HEK293T (cell line): Measurements from ENCODE around the gene ELAPOR1.

Experiments
- CTCF ChIA-PET: fragments of 350-600 bp; formaldehyde crosslinking; extraction: SDS; loops from one replicate; lab custom pipeline; 2021; ENCODE audit warnings: antibody characterized with exemption, inconsistent platforms; lab: Yijun Ruan, JAX
- POLR2A ChIA-PET: fragments of 350-600 bp; formaldehyde crosslinking; extraction: SDS; loops from one replicate; lab custom pipeline; 2020; ENCODE audit warnings: antibody characterized with exemption, inconsistent platforms; lab: Yijun Ruan, JAX
- DNase-seq: peaks from one replicate; pipeline ENCODE4 v3.0.0; 2012; ENCODE audit warnings: mixed read lengths; ENCODE audit errors: extremely low spot score
- ARNT ChIP-seq: fragments of 450-650 bp; IDR thresholded peaks from 2 replicates; pipeline ENCODE4 v1.6.1; 2017; ENCODE audit warnings: mild to moderate bottlenecking
- BHLHE40 ChIP-seq: fragments of 450-650 bp; IDR thresholded peaks from 2 replicates; pipeline ENCODE4 v1.6.1; 2016; ENCODE audit warnings: mild to moderate bottlenecking, moderate library complexity, borderline replicate concordance
- CTBP1 ChIP-seq: fragments of 450-650 bp; IDR thresholded peaks from 2 replicates; pipeline ENCODE4 v1.6.1; 2016; ENCODE audit warnings: borderline replicate concordance
- ELF4 ChIP-seq: fragments of 450-650 bp; IDR thresholded peaks from 2 replicates; pipeline ENCODE4 v1.6.1; 2017; ENCODE audit warnings: antibody characterized with exemption
- FOXA1 ChIP-seq: fragments of 450-650 bp; IDR thresholded peaks from 2 replicates; pipeline ENCODE4 v1.6.1; 2016; ENCODE audit warnings: mild to moderate bottlenecking
- FOXK2 ChIP-seq: fragments of 450-650 bp; IDR thresholded peaks from 2 replicates; pipeline ENCODE4 v1.6.1; 2016; ENCODE audit warnings: mild to moderate bottlenecking
- FOXM1 ChIP-seq: fragments of 450-650 bp; IDR thresholded peaks from 2 replicates; pipeline ENCODE4 v1.6.1; 2017; ENCODE audit warnings: mild to moderate bottlenecking, borderline replicate concordance
- HDGF ChIP-seq: fragments of 450-650 bp; IDR thresholded peaks from 2 replicates; pipeline ENCODE4 v1.6.1; 2017; ENCODE audit warnings: antibody characterized with exemption, borderline replicate concordance
- L3MBTL2 ChIP-seq: fragments of 450-650 bp; conservative IDR thresholded peaks from 2 replicates; pipeline ENCODE4 v1.6.1; 2016; ENCODE audit warnings: mild to moderate bottlenecking
- LEF1 ChIP-seq: fragments of 450-650 bp; IDR thresholded peaks from 2 replicates; pipeline ENCODE4 v1.6.1; 2017; ENCODE audit warnings: mild to moderate bottlenecking, borderline replicate concordance
- NFRKB ChIP-seq: fragments of 450-650 bp; IDR thresholded peaks from 2 replicates; pipeline ENCODE4 v1.6.1; 2016; ENCODE audit warnings: mild to moderate bottlenecking, moderate library complexity
- SP1 ChIP-seq: fragments of 450-650 bp; IDR thresholded peaks from 2 replicates; pipeline ENCODE4 v1.6.1; 2017
- SUZ12 ChIP-seq: fragments of 450-650 bp; IDR thresholded peaks from 2 replicates; pipeline ENCODE4 v1.6.1; 2016; ENCODE audit warnings: mild to moderate bottlenecking
- TARDBP ChIP-seq: fragments of 450-650 bp; IDR thresholded peaks from 2 replicates; pipeline ENCODE4 v1.6.1; 2016
- ZNF384 ChIP-seq: fragments of 450-650 bp; IDR thresholded peaks from 2 replicates; pipeline ENCODE4 v1.6.1; 2016
- TF ChIP-seq, protein P1 (sequence below): fragments of 450-650 bp; IDR thresholded peaks from 2 replicates; pipeline ENCODE4 v1.6.1; 2016

Gene ELAPOR1

DNA sequence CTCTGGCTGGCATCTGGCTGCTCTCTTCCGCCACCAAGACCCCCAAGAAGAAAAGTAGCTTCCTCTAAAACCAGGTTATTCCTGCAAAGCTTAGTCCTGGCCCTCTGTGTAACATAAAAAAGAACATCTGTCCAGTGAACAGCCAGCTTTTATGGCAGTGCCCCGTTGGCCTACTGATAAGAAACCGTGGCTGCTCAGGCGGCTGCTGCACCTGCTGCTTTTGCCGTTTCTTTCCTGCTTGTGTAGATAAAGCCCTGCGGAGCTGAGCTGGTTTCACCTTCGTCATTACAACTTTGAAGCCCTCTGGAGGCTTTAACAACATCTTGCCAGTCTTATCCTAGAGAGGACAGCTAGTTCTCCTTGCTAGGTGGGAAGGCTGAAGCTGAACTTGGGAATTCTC, 20.5 kb downstream of the ELAPOR1 start:
- no peak for TF ChIP-seq HDGF
- TF ChIP-seq FOXM1, result no peak
- no peak for TF ChIP-seq LEF1
- TF ChIP-seq ARNT, result no peak
- no peak for TF ChIP-seq CTBP1
- TF ChIP-seq ELF4, result no peak
- no peak for TF ChIP-seq NFRKB
- no peak for TF ChIP-seq L3MBTL2
- DNase-seq, result no peak
- ChIA-PET POLR2A (interaction anchor here (1.4 to 1.9 kb wide), 2 partner anchors 34 to 79 kb away, joined by 3 to 11 read pairs; partner anchors contain the start of gene SARS1), CTCF (interaction anchor here (0.6 to 5.8 kb wide), 2 partner anchors 22 to 26 kb away, joined by 3 to 24 read pairs; a partner anchor contains a TSS)

DNA sequence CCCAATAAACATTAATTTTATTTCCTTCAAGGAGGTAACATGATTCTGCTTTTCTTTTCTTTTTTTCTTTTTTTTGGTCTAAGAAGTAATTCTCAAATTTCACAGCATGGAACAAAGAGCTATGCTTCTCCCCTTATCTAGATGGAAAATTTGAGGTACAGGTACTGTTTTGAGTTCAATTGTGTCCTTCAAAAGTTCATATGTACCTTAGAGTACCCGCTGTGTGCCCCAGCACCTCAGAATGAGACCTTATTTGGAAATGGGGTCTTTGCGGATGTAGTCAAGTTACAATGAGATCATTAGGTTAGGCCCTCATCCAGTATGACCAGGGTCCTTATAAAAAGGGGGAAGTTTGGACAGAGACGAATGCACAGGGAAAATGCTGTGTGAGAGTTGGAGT, 22.0 kb downstream of the ELAPOR1 start:
- TF ChIP-seq HDGF, result no peak
- TF ChIP-seq FOXK2, result no peak
- no peak for TF ChIP-seq SUZ12
- TF ChIP-seq L3MBTL2, result no peak
- TF ChIP-seq TARDBP, result no peak
- TF ChIP-seq ARNT, result no peak
- TF ChIP-seq ELF4, result no peak
- TF ChIP-seq SP1, result no peak
- no peak for TF ChIP-seq CTBP1
- no peak for TF ChIP-seq NFRKB
- TF ChIP-seq, protein P1, sequence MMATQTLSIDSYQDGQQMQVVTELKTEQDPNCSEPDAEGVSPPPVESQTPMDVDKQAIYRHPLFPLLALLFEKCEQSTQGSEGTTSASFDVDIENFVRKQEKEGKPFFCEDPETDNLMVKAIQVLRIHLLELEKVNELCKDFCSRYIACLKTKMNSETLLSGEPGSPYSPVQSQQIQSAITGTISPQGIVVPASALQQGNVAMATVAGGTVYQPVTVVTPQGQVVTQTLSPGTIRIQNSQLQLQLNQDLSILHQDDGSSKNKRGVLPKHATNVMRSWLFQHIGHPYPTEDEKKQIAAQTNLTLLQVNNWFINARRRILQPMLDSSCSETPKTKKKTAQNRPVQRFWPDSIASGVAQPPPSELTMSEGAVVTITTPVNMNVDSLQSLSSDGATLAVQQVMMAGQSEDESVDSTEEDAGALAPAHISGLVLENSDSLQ, result no peak
- no peak for TF ChIP-seq BHLHE40
- TF ChIP-seq LEF1, result no peak
- no peak for TF ChIP-seq ZNF384
- POLR2A ChIA-PET, result interaction anchor here (1.4 kb wide), 1 partner anchor 77 kb away, joined by 3 read pairs; the partner anchor contains the start of gene SARS1
- no peak for DNase-seq

DNA sequence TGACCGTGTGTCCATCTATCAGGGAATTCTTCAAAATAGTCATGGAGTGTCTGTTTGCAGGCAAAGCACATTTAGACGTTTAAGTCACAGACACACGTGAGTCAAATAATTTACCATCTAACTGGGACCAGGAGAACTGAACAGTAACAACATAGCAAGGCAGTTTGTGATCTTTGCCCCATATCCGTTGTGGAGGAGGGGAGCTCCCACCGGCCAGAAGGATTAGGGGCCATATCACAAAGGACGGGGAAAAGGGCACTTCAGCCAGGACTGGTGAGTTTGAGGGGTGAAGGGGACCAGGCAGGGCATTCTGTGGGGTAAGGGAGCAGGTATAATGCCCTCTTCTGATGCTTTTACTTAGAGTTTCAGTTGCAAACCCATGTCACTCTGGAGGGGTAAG, 22.9 kb downstream of the ELAPOR1 start:
- ChIA-PET POLR2A (no interaction called here), CTCF (no interaction called here)
- DNase-seq, result no peak
- TF ChIP-seq TARDBP, result no peak
- TF ChIP-seq CTBP1, result no peak
- TF ChIP-seq FOXK2, result no peak
- TF ChIP-seq ZNF384, result no peak
- no peak for TF ChIP-seq HDGF
- TF ChIP-seq BHLHE40, result no peak
- no peak for TF ChIP-seq ARNT
- no peak for TF ChIP-seq LEF1
- TF ChIP-seq SP1, result no peak
- no peak for TF ChIP-seq ELF4
- TF ChIP-seq, protein P1, result no peak
- no peak for TF ChIP-seq FOXM1
- TF ChIP-seq L3MBTL2, result no peak
- TF ChIP-seq FOXA1, result no peak

More for the DNA sequence above, 22.0 kb downstream of the ELAPOR1 start:
- CTCF ChIA-PET, result interaction anchor here (0.7 to 5.8 kb wide), 2 partner anchors 23 to 37 kb away, joined by 3 to 24 read pairs; a partner anchor contains a TSS

DNA sequence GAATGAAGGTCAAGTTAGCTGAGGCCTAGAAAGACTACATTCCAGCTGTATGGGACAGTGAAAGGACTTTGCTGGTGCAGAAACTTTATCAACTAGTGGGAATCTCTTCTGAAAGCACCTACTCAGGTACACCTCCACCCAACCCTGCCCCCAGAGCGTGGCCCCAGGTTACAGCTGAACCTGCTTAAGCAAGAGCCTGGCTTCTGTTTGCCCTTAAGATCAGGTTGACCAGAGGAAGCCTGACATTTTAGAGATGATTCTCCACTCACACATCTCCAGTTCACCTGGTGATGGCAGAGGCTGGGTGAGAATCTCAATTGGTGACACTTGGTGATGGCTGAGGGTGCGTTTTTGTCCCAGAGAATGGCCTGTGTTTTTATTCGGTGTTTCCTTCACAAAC, 24.0 kb downstream of the ELAPOR1 start:
- CTCF ChIA-PET, result no interaction called here
- POLR2A ChIA-PET, result no interaction called here
- TF ChIP-seq LEF1 (no peak), FOXA1 (no peak), FOXM1 (no peak), HDGF (no peak), ARNT (no peak), NFRKB (no peak), SUZ12 (no peak), BHLHE40 (no peak), ELF4 (no peak), SP1 (no peak), TARDBP (no peak), FOXK2 (no peak), L3MBTL2 (no peak), ZNF384 (no peak), CTBP1 (no peak)
- TF ChIP-seq, protein P1, result no peak
- no peak for DNase-seq

DNA sequence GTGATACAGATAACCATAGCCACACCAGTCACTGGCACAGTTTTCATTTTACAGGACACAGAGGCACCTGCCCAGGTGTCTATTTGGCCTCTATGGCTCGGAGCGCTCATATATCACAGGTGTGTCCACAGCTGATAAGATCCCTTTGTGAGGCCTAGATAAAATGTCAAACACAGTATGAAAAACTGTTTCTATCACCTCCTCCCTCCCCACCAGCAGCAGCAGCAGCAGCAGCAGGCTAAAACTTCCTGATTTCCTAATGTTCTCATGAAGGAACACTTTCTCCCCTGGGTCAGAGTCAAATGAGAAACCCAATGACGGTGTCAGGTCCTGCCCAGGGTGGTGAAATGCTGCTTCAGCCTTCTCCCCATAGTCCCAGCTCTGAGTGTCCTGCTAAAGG, 24.4 kb downstream of the ELAPOR1 start:
- CTCF ChIA-PET, result no interaction called here
- POLR2A ChIA-PET, result no interaction called here
- DNase-seq, result no peak
- TF ChIP-seq SP1 (no peak), ZNF384 (no peak), HDGF (no peak), ARNT (no peak), FOXK2 (no peak), ELF4 (no peak), FOXA1 (no peak), FOXM1 (no peak), BHLHE40 (no peak), TARDBP (no peak), CTBP1 (no peak)
- TF ChIP-seq, protein P1, result no peak
